ENCODE data around the gene ZIC1.

- TF ChIP-seq CTCF (optimal IDR thresholded peaks at IDR 0.05 in 1 of 3, IDR thresholded peaks at IDR 0.05 in 1 of 3, conservative IDR thresholded peaks at IDR 0.05 in 1 of 3; ENCODE audit: extremely low read depth in 1 of 3, insufficient read depth in 2 of 3, low read length in 3 of 3) (no peak), EZH2 (IDR thresholded peaks at IDR 0.05; ENCODE audit: low read length) (no peak)
Observed at GRCh38 chr3:147458995-147459704, 50.0 kb downstream of the ZIC1 start.

Measured in keratinocyte (primary cell).